ENCODE results near the gene LRFN3. TPM values are rescaled to one million over a fixed set of nuclear protein-coding genes. Genes with fewer than 3 reads are reported as not detected.
A peak's percentile ranks its signal among the peaks of the same experiment; 100 is the strongest.

The LRFN3 gene
- total and polyA plus RNA-seq, 2 of the 13 experiments (the other 11 are each of a cell fraction or from before 2014, with no cell fraction given): 0.74 to 1.6 TPM

GRCh38 chr19:35990771-35991730, 54.9 kb downstream of the LRFN3 start (continued):
- TF ChIP-seq ZHX2 (IDR thresholded peaks at IDR 0.05; ENCODE audit: low read depth) (no peak), ZHX2 (CRISPR knock-in tag; IDR thresholded peaks at IDR 0.05; ENCODE audit: borderline replicate concordance) (no peak), ZNF782 (CRISPR knock-in tag; IDR thresholded peaks at IDR 0.05; ENCODE audit: borderline replicate concordance) (peak; percentile 99; the same call in 1 of the 2 replicates), ZNF460 (CRISPR knock-in tag; IDR thresholded peaks at IDR 0.05; ENCODE audit: borderline replicate concordance) (peak; percentile 44; the same call in 1 of the 2 replicates), SOX13 (IDR thresholded peaks at IDR 0.05) (no peak), SOX13 (CRISPR knock-in tag; conservative IDR thresholded peaks at IDR 0.05 in 1 of 2, IDR thresholded peaks at IDR 0.05 in 1 of 2) (peak in 1 of 2 experiments; percentile 56; a peak in 2 of 4 replicates), SALL1 (CRISPR knock-in tag; IDR thresholded peaks at IDR 0.05) (0 out of 2 replicates have a peak, but pooled peaks have one; percentile 17), PHF5A (CRISPR knock-in tag; IDR thresholded peaks at IDR 0.05; ENCODE audit: low read depth, unreplicated experiment) (no peak)

All from HepG2 (cell line).